Mesendoderm (in vitro differentiated cells): ENCODE measurements around the gene RAB1B.
A peak's percentile ranks its signal among the peaks of the same experiment; 100 is the strongest.

Experiments used
- DNase-seq: peaks from one replicate; pipeline ENCODE4 v3.0.0; 2013
- H2AK5ac ChIP-seq: 2 replicates; pipeline ENCODE4 v1.6.1; 2013; ENCODE audit warnings: low read length, inconsistent platforms
- H2BK120ac ChIP-seq: 2 replicates; pipeline ENCODE4 v1.6.1; 2013; ENCODE audit warnings: low read depth, mild to moderate bottlenecking, low read length, moderate library complexity, mixed read lengths
- H2BK15ac ChIP-seq: replicated peaks from 2 replicates; pipeline ENCODE4 v1.6.1; 2013; ENCODE audit warnings: low read depth, mild to moderate bottlenecking, moderate library complexity
- H2BK5ac ChIP-seq: 2 replicates; pipeline ENCODE4 v1.6.1; 2013; ENCODE audit warnings: low read length, inconsistent platforms
- H3K18ac ChIP-seq: 2 replicates; pipeline ENCODE4 v1.6.1; 2013; ENCODE audit warnings: mild to moderate bottlenecking, low read length, mixed read lengths
- H3K23ac ChIP-seq: one replicate; pipeline ENCODE4 v1.6.1; 2013; ENCODE audit warnings: low read length
- H3K27ac ChIP-seq: 2 replicates; pipeline ENCODE4 v1.5.1; 2013; ENCODE audit warnings: low read depth, mild to moderate bottlenecking, inconsistent platforms, low read length, moderate library complexity
- H3K27me3 ChIP-seq: 2 replicates; pipeline ENCODE4 v1.6.1; 2013; ENCODE audit warnings: low read length, control low read depth, mild to moderate bottlenecking, inconsistent platforms; ENCODE audit not compliant: insufficient read depth, poor library complexity
- H3K36me3 ChIP-seq: 2 replicates; pipeline ENCODE4 v1.6.1; 2013; ENCODE audit warnings: low read length, inconsistent platforms; ENCODE audit not compliant: control insufficient read depth, insufficient read depth
- H3K4ac ChIP-seq: one replicate; pipeline ENCODE4 v1.6.1; 2013; ENCODE audit warnings: low read depth, mild to moderate bottlenecking, low read length, moderate library complexity
- H3K4me1 ChIP-seq: 2 replicates; pipeline ENCODE4 v1.6.1; 2013; ENCODE audit warnings: low read depth, low read length, inconsistent platforms; ENCODE audit not compliant: control insufficient read depth
- H3K4me2 ChIP-seq: 2 replicates; pipeline ENCODE4 v1.6.1; 2013; ENCODE audit warnings: low read length
- H3K4me3 ChIP-seq: 2 replicates; pipeline ENCODE4 v1.5.1; 2013; ENCODE audit warnings: mild to moderate bottlenecking, low read length
- H3K56ac ChIP-seq: one replicate; pipeline ENCODE4 v1.6.1; 2013; ENCODE audit warnings: low read length
- H3K79me1 ChIP-seq: 2 replicates; pipeline ENCODE4 v1.6.1; 2013; ENCODE audit warnings: low read length, inconsistent platforms
- H3K79me2 ChIP-seq: 2 replicates; pipeline ENCODE4 v1.6.1; 2013; ENCODE audit warnings: mild to moderate bottlenecking, low read length; ENCODE audit not compliant: control insufficient read depth, insufficient read depth
- H3K9ac ChIP-seq: 2 replicates; pipeline ENCODE4 v1.6.1; 2013; ENCODE audit warnings: low read length, inconsistent platforms
- H4K5ac ChIP-seq: one replicate; pipeline ENCODE4 v1.6.1; 2013; ENCODE audit warnings: low read length
- H4K8ac ChIP-seq: one replicate; pipeline ENCODE4 v1.6.1; 2013; ENCODE audit warnings: low read depth, mild to moderate bottlenecking, control low read depth, low read length, moderate library complexity
- WGBS: extraction: QIAGEN DNeasy Blood & Tissue Kit; methylation state at CpG from one replicate; pipeline ENCODE4 v1.1.7; 2013; ENCODE audit warnings: low lambda C conversion rate, missing lambda C conversion rate; ENCODE audit not compliant: insufficient coverage; ENCODE audit errors: extremely low coverage; 5-methylcytosine and 5-hydroxymethylcytosine counted together

The RAB1B gene

GRCh38 chr11:66326261-66327111 is 58.0 kb downstream of the RAB1B start:
- DNase-seq, result no peak
- Histone ChIP-seq H3K79me1 (no peaks in the 10 kb centered on the region), H3K4me1 (peaks cover 8% of the 10 kb centered on the region), H3K27ac (no peak overlapping the region), H3K36me3 (no peaks in the 10 kb centered on the region), H4K8ac (no peak overlapping the region), H3K4me3 (no peak overlapping the region), H2BK15ac (no peak overlapping the region), H4K5ac (no peak overlapping the region), H3K18ac (peak overlapping the region; percentile 5), H3K79me2 (no peaks in the 10 kb centered on the region), H3K56ac (no peak overlapping the region), H2BK120ac (no peak overlapping the region), H2AK5ac (no peak overlapping the region), H2BK5ac (no peak overlapping the region), H3K27me3 (no peaks in the 10 kb centered on the region), H3K23ac (no peak overlapping the region), H3K9ac (no peak overlapping the region), H3K4me2 (no peak overlapping the region), H3K4ac (peak overlapping the region; percentile 11)
- no CpG with 5 or more reads among the region's 21 CpGs for WGBS
